ENCODE results near the gene SLC16A1. TPM values are rescaled to one million over a fixed set of nuclear protein-coding genes. Genes with fewer than 3 reads are reported as not detected.

Gene SLC16A1
- total and polyA plus RNA-seq, 5 donors from 2014 or later = 21.1 to 62.7 (median 31.9) TPM

DNA sequence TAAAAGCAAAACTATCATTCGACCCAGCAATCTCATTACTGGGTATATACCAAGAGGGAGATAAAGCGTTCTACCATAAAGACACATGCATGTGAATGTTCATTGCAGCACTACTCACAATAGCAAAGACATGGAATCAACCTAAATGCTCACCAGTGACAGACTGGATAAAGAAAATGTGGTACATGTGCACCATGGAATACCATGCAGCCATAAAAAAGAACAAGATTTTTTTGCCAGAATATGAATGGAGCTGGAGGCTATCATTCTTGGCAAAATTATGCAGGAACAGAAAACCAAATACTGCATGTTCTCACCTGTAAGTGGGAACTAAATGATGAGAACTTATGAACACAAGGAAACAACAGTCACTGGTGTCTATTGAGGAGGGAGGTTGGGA is 79.7 kb downstream of the SLC16A1 start:
- Histone ChIP-seq H3K4me1 (ENCODE audit: control insufficient read depth, insufficient read depth, low read length, poor library complexity, severe bottlenecking) (no peaks in the 10 kb centered on the region), H3K27me3 (ENCODE audit: control insufficient read depth, insufficient read depth, low read length) (peaks cover 5% of the 10 kb centered on the region), H3K4me3 (ENCODE audit: low read depth, low read length) (no peak overlapping the region), H3K9me3 (ENCODE audit: control insufficient read depth in 2 of 2, low read length in 2 of 2) (no peaks in the 10 kb centered on the region), H3K27ac (ENCODE audit: insufficient read depth, low read length, poor library complexity, severe bottlenecking) (no peak overlapping the region), H3K36me3 (ENCODE audit: control insufficient read depth, insufficient read depth, low read length) (no peaks in the 10 kb centered on the region)
- ATAC-seq (ENCODE audit: low read depth in 2 of 2) (no peak), DNase-seq (no peak)
- H3K36me3 Mint-ChIP-seq = no peaks in the 10 kb centered on the region
- H3K4me3 Mint-ChIP-seq = no peak overlapping the region
- H3K27me3 Mint-ChIP-seq = peaks cover 5% of the 10 kb centered on the region
- H3K9me3 Mint-ChIP-seq = no peaks in the 10 kb centered on the region
- H3K4me1 Mint-ChIP-seq = peaks cover 0 to 2% (median 0%) of the 10 kb centered on the region in 4 donors
- H3K27ac Mint-ChIP-seq = no peak overlapping the region

DNA sequence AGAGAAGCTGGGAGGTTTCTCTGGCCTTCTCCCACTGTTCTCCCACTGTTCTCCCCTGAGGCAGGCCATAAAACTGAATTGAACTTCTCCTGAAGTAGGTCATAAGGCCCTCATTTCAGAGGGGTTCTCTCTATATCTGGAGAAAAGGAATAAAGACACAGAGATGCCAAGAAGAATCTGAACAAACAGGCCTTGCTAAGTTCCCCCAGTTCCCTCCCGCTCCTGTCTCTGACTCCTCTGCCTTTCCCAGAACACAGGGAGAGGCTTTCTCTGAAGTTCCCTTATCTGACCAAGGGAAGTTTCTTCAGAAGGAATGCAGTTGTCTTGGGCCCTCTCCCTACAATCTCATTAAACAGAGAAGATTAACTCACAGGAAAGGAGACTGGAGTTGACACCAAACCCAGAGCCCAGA is 83.4 kb downstream of the SLC16A1 start:
- no peaks in the 10 kb centered on the region for H3K9me3 Mint-ChIP-seq
- ATAC-seq (ENCODE audit: low read depth in 2 of 2) (no peak), DNase-seq (no peak)
- H3K27ac ChIP-seq (ENCODE audit: insufficient read depth, low read length, poor library complexity, severe bottlenecking) = no peak overlapping the region
- no peaks in the 10 kb centered on the region for H3K36me3 ChIP-seq (ENCODE audit: control insufficient read depth, insufficient read depth, low read length)
- H3K4me3 Mint-ChIP-seq = no peak overlapping the region
- H3K27me3 ChIP-seq (ENCODE audit: control insufficient read depth, insufficient read depth, low read length) = no peaks in the 10 kb centered on the region
- no peaks in the 10 kb centered on the region for H3K9me3 ChIP-seq (ENCODE audit: control insufficient read depth in 2 of 2, low read length in 2 of 2)
- no peaks in the 10 kb centered on the region for H3K36me3 Mint-ChIP-seq
- H3K4me1 Mint-ChIP-seq = no peaks in the 10 kb centered on the region
- H3K27me3 Mint-ChIP-seq = peaks cover 10% of the 10 kb centered on the region
- H3K27ac Mint-ChIP-seq = no peak overlapping the region
- no peak overlapping the region for H3K4me3 ChIP-seq (ENCODE audit: low read depth, low read length)
- no peaks in the 10 kb centered on the region for H3K4me1 ChIP-seq (ENCODE audit: control insufficient read depth, insufficient read depth, low read length, poor library complexity, severe bottlenecking)

DNA sequence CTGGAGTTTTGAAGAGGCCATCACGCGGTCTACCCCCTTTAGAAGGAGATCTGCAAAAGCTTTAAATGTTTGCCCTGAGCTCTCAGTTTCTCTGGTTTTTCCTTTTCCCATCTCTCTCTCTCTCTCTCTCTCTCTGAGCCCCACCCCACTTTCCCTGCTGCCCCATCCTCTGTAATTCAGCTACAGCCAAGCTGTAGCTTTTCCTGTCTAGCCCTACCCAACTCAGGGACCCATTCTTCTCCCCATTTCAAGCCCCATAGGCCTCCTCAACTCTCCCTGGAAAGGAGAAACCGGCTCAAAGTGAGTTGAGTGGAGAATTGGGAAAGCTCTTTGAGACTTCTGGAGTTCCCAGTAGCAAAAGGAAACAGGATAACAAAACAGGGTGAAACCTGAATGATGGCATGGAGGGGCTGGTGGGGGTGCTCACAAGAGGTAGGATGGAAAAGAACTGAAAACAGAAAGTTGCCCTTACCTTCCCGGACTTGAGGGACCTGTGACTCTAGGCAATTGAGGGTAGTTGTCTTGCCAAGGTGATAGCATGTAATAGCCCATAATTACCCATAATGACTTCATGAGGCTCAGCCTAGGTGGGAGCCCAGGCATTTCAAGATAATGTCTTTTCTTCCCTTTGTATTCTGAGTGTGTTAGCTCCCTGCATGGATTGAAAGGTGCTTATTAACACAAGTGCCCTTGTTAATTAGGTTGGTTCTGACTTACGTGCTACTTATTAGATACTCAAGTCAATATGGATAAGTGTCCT is 84.9 kb downstream of the SLC16A1 start:
- peaks cover 9% of the 10 kb centered on the region for H3K27me3 Mint-ChIP-seq
- H3K36me3 Mint-ChIP-seq = no peaks in the 10 kb centered on the region
- H3K9me3 Mint-ChIP-seq = no peaks in the 10 kb centered on the region
- Histone ChIP-seq H3K36me3 (ENCODE audit: control insufficient read depth, insufficient read depth, low read length) (no peaks in the 10 kb centered on the region), H3K4me1 (ENCODE audit: control insufficient read depth, insufficient read depth, low read length, poor library complexity, severe bottlenecking) (no peaks in the 10 kb centered on the region), H3K9me3 (ENCODE audit: control insufficient read depth in 2 of 2, low read length in 2 of 2) (no peaks in the 10 kb centered on the region), H3K27ac (ENCODE audit: insufficient read depth, low read length, poor library complexity, severe bottlenecking) (no peak overlapping the region), H3K27me3 (ENCODE audit: control insufficient read depth, insufficient read depth, low read length) (no peaks in the 10 kb centered on the region), H3K4me3 (ENCODE audit: low read depth, low read length) (no peak overlapping the region)
- H3K27ac Mint-ChIP-seq = no peak overlapping the region
- ATAC-seq (ENCODE audit: low read depth in 2 of 2) = no peak
- DNase-seq = no peak
- no peak overlapping the region for H3K4me3 Mint-ChIP-seq
- H3K4me1 Mint-ChIP-seq = peaks cover 0 to 2% (median 0%) of the 10 kb centered on the region in 4 donors

DNA sequence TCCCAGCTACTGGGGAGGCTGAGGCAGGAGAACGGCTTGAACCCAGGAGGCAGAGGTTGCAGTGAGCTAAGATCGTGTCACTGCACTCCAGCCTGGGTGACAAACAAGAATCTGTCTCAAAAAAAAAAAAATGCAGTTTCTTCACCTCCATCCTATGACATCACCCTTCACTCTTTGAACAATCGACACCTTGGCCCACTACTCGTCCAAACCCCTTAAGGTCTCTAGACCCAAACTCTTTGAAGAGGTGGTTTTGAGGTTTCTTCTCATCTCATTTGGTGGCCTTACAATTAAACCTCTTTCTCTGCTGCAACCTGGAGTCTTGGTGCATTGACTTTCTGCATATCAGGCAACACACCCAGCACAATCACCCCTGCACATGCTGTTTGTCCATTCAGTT is 86.1 kb downstream of the SLC16A1 start:
- H3K36me3 Mint-ChIP-seq = no peaks in the 10 kb centered on the region
- peaks cover 5% of the 10 kb centered on the region for H3K27me3 Mint-ChIP-seq
- no peaks in the 10 kb centered on the region for H3K27me3 ChIP-seq (ENCODE audit: control insufficient read depth, insufficient read depth, low read length)
- peaks cover 0 to 6% (median 0%) of the 10 kb centered on the region in 4 donors for H3K4me1 Mint-ChIP-seq
- H3K4me3 Mint-ChIP-seq = no peak overlapping the region
- no peak overlapping the region for H3K4me3 ChIP-seq (ENCODE audit: low read depth, low read length)
- H3K9me3 ChIP-seq (ENCODE audit: control insufficient read depth in 2 of 2, low read length in 2 of 2) = no peaks in the 10 kb centered on the region
- DNase-seq (no peak), ATAC-seq (ENCODE audit: low read depth in 2 of 2) (no peak)
- no peak overlapping the region for H3K27ac ChIP-seq (ENCODE audit: insufficient read depth, low read length, poor library complexity, severe bottlenecking)
- no peak overlapping the region for H3K27ac Mint-ChIP-seq
- H3K36me3 ChIP-seq (ENCODE audit: control insufficient read depth, insufficient read depth, low read length) = no peaks in the 10 kb centered on the region
- no peaks in the 10 kb centered on the region for H3K9me3 Mint-ChIP-seq
- H3K4me1 ChIP-seq (ENCODE audit: control insufficient read depth, insufficient read depth, low read length, poor library complexity, severe bottlenecking) = no peaks in the 10 kb centered on the region

DNA sequence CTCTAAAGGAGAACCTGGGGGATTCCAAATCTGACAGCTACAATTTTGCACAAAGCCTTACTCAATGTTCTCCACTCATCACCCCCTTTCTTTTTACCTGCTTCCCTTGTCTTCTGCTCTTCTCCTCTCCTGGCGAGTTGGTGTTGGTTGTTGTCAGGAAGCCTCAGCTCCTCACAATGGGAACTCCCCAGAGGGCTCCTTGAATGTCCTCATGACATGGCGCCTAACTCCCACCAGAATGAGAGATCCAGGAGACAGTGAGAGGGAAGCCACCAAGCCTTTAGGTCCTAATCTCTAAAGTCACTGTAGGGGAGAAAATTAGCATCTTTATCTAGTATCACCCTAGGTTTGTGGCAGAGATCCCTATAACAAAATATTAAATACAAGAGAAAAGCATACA is 87.8 kb downstream of the SLC16A1 start:
- Mint-ChIP-seq H3K36me3 (no peaks in the 10 kb centered on the region), H3K9me3 (no peaks in the 10 kb centered on the region)
- H3K36me3 ChIP-seq (ENCODE audit: control insufficient read depth, insufficient read depth, low read length) = no peaks in the 10 kb centered on the region

DNA sequence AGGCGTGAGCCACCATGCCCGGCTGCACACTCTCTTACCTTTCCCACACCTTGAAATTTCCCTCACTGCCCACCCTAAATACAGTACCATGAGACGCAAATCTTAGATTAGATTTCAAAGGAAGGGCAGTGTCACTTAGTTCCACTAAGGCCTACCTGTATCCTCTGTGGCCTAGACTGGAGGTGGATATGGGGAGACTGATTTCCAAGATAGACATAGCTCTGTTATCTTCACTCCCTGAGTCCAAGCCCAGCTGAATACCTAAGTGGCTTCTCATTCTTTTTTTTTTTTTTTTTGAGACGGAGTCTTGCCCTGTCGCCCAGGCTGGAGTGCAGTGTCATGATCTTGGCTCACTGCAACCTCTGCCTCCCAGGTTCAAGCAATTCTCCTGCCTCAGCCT is 89.0 kb downstream of the SLC16A1 start:
- Histone ChIP-seq H3K27ac (ENCODE audit: insufficient read depth, low read length, poor library complexity, severe bottlenecking) (no peak overlapping the region), H3K27me3 (ENCODE audit: control insufficient read depth, insufficient read depth, low read length) (no peaks in the 10 kb centered on the region), H3K4me3 (ENCODE audit: low read depth, low read length) (no peak overlapping the region), H3K9me3 (ENCODE audit: control insufficient read depth in 2 of 2, low read length in 2 of 2) (no peaks in the 10 kb centered on the region), H3K36me3 (ENCODE audit: control insufficient read depth, insufficient read depth, low read length) (no peaks in the 10 kb centered on the region), H3K4me1 (ENCODE audit: control insufficient read depth, insufficient read depth, low read length, poor library complexity, severe bottlenecking) (peaks cover 3% of the 10 kb centered on the region)
- no peak overlapping the region for H3K27ac Mint-ChIP-seq
- H3K36me3 Mint-ChIP-seq = no peaks in the 10 kb centered on the region
- H3K9me3 Mint-ChIP-seq = no peaks in the 10 kb centered on the region
- peaks cover 5% of the 10 kb centered on the region for H3K27me3 Mint-ChIP-seq
- no peak for ATAC-seq (ENCODE audit: low read depth in 2 of 2)
- no peak overlapping the region for H3K4me3 Mint-ChIP-seq
- H3K4me1 Mint-ChIP-seq = peaks cover 0 to 11% (median 2%) of the 10 kb centered on the region in 4 donors
- DNase-seq = no peak

More for the DNA sequence above, 87.8 kb downstream of the SLC16A1 start:
- DNase-seq (no peak), ATAC-seq (ENCODE audit: low read depth in 2 of 2) (no peak)
- Histone ChIP-seq H3K4me1 (ENCODE audit: control insufficient read depth, insufficient read depth, low read length, poor library complexity, severe bottlenecking) (peaks cover 3% of the 10 kb centered on the region), H3K4me3 (ENCODE audit: low read depth, low read length) (no peak overlapping the region), H3K27ac (ENCODE audit: insufficient read depth, low read length, poor library complexity, severe bottlenecking) (no peak overlapping the region), H3K27me3 (ENCODE audit: control insufficient read depth, insufficient read depth, low read length) (no peaks in the 10 kb centered on the region), H3K9me3 (ENCODE audit: control insufficient read depth in 2 of 2, low read length in 2 of 2) (no peaks in the 10 kb centered on the region)
- Mint-ChIP-seq H3K4me3 (no peak overlapping the region), H3K27me3 (peaks cover 5% of the 10 kb centered on the region), H3K27ac (no peak overlapping the region), H3K4me1 (peaks cover 0 to 11% (median 2%) of the 10 kb centered on the region in 4 donors)

DNA sequence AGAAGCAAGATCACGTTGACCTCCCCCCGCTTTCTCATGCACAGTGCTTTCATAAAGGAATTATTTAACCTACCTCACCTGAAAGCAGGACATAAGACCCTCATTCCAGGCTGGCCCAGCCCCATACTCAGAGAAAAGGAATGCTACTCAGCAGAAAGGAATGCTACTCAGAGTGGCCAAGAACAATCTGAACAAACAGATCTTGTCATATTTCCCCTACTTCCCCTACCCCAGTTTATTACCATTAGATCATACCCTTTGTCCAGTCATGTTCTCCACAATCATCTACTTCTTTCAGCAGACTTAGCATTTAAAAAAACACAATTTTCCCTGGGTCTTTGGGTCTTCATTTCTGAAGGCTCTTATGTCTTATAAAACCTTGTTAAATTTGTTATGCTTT is 89.8 kb downstream of the SLC16A1 start:
- Mint-ChIP-seq H3K36me3 (no peaks in the 10 kb centered on the region), H3K4me1 (peaks cover 0 to 11% (median 2%) of the 10 kb centered on the region in 4 donors), H3K4me3 (no peak overlapping the region), H3K27me3 (peaks cover 4% of the 10 kb centered on the region), H3K9me3 (no peaks in the 10 kb centered on the region), H3K27ac (no peak overlapping the region)
- Histone ChIP-seq H3K27ac (ENCODE audit: insufficient read depth, low read length, poor library complexity, severe bottlenecking) (no peak overlapping the region), H3K9me3 (ENCODE audit: control insufficient read depth in 2 of 2, low read length in 2 of 2) (no peaks in the 10 kb centered on the region), H3K4me1 (ENCODE audit: control insufficient read depth, insufficient read depth, low read length, poor library complexity, severe bottlenecking) (peaks cover 3% of the 10 kb centered on the region), H3K4me3 (ENCODE audit: low read depth, low read length) (no peak overlapping the region), H3K36me3 (ENCODE audit: control insufficient read depth, insufficient read depth, low read length) (no peaks in the 10 kb centered on the region), H3K27me3 (ENCODE audit: control insufficient read depth, insufficient read depth, low read length) (no peaks in the 10 kb centered on the region)
- ATAC-seq (ENCODE audit: low read depth in 2 of 2) (no peak), DNase-seq (no peak)

Measured in CD4-positive, CD25-positive, alpha-beta regulatory T cell (primary cell).